SU-DHL-6 (cell line): ENCODE results near the gene FBXO42.

Source experiments
- EZH2phosphoT487 ChIP-seq: fragments of 200-600 bp; sonication (generic), shearing (Covaris generic); conservative IDR thresholded peaks from 2 replicates; pipeline ENCODE4 v1.6.1; 2018; ENCODE audit warnings: mild to moderate bottlenecking, antibody characterized with exemption, low read length, moderate library complexity, mixed read lengths
- TF ChIP-seq, protein P1 (sequence below): fragments of 200-600 bp; sonication (generic); IDR thresholded peaks from one replicate; pipeline ENCODE4 v1.5.1; 2017; ENCODE audit warnings: antibody characterized with exemption, mild to moderate bottlenecking, low read length, moderate library complexity; ENCODE audit not compliant: insufficient read depth, poor library complexity, severe bottlenecking

DNA sequence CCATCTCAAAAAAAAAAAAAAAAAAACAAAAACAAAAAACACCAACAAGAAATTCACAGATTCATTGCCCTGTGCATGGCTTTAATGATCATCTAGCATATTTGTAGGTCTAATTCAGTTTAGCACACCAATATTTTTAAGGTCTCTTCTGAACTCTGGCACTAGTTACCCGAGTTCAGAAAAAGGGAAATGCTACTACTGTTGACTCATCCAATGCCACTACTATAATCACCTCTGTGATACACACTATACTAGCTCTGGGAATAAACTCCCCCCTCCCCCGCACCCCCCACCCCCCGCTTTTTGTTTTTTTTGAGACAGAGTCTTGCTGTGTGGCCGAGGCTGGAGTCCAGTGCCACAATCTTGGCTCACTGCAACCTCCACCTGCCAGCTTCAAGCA, 55.6 kb downstream of the FBXO42 start:
- TF ChIP-seq, protein P1, sequence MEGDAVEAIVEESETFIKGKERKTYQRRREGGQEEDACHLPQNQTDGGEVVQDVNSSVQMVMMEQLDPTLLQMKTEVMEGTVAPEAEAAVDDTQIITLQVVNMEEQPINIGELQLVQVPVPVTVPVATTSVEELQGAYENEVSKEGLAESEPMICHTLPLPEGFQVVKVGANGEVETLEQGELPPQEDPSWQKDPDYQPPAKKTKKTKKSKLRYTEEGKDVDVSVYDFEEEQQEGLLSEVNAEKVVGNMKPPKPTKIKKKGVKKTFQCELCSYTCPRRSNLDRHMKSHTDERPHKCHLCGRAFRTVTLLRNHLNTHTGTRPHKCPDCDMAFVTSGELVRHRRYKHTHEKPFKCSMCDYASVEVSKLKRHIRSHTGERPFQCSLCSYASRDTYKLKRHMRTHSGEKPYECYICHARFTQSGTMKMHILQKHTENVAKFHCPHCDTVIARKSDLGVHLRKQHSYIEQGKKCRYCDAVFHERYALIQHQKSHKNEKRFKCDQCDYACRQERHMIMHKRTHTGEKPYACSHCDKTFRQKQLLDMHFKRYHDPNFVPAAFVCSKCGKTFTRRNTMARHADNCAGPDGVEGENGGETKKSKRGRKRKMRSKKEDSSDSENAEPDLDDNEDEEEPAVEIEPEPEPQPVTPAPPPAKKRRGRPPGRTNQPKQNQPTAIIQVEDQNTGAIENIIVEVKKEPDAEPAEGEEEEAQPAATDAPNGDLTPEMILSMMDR, result no peak
- TF ChIP-seq EZH2phosphoT487, result no peak
